Measurements from ENCODE around the gene CTDSPL.

DNA sequence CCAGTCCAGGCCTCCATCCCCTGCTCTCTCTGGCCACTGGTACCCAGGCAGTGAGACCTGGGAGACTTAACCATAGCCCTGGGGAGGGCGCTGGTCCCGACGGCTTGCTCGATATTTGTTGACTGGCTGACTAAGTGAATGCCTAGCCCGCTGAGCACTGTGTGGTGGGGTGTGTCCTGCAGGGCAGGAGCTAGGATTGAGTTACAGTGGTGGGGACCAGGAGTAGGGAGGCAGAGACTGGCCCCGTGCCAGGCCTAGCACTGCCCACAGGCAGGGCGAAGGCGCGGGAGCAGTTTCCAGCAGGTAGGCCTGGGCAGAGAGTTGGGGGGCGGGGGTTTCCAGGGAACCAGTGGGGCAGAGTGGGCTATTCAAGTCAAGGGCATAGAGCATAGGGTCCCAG, 128.8 kb downstream of the CTDSPL start, which contains the start of gene VILL:
- TF ChIP-seq, protein P1, sequence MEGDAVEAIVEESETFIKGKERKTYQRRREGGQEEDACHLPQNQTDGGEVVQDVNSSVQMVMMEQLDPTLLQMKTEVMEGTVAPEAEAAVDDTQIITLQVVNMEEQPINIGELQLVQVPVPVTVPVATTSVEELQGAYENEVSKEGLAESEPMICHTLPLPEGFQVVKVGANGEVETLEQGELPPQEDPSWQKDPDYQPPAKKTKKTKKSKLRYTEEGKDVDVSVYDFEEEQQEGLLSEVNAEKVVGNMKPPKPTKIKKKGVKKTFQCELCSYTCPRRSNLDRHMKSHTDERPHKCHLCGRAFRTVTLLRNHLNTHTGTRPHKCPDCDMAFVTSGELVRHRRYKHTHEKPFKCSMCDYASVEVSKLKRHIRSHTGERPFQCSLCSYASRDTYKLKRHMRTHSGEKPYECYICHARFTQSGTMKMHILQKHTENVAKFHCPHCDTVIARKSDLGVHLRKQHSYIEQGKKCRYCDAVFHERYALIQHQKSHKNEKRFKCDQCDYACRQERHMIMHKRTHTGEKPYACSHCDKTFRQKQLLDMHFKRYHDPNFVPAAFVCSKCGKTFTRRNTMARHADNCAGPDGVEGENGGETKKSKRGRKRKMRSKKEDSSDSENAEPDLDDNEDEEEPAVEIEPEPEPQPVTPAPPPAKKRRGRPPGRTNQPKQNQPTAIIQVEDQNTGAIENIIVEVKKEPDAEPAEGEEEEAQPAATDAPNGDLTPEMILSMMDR (IDR thresholded peaks at IDR 0.05), result no peak
- peak in 1 of 4 donors; percentile 26 for TF ChIP-seq POLR2AphosphoS5 (IDR thresholded peaks at IDR 0.05)

Data from sigmoid colon (tissue), 4 donors.